Kidney (tissue), 22 donors: ENCODE measurements around the gene SP5. TPM values are rescaled to one million over a fixed set of nuclear protein-coding genes. Genes with fewer than 3 reads are reported as not detected.

Experiments
- DNase-seq, 5 donors: peaks; one replicate each; pipeline ENCODE4 v3.0.0-alpha.2; 2013 to 2020
- FAIRE-seq: peaks from 2 replicates; lab custom pipeline; 2012; peaks lifted over from hg19 to GRCh38; lab: Jason Lieb, UNC
- H3K27ac ChIP-seq, 2 donors: one replicate each; pipeline ENCODE4 v1.7.0; 2013; ENCODE audit warnings: low read depth in 2 of 2, low read length in 2 of 2, inconsistent platforms in 1 of 2
- H3K27me3 ChIP-seq: one replicate; pipeline ENCODE4 v1.7.1; 2013; ENCODE audit warnings: low read length, inconsistent platforms; ENCODE audit not compliant: control insufficient read depth, insufficient read depth
- H3K36me3 ChIP-seq, 3 donors: one replicate each; pipeline versions ENCODE4 v1.7.0 to v1.7.1; 2013; ENCODE audit warnings: low read length in 3 of 3, control low read depth in 1 of 3, inconsistent platforms in 1 of 3; ENCODE audit not compliant: insufficient read depth in 3 of 3, control insufficient read depth in 2 of 3
- H3K4me1 ChIP-seq, 3 donors: one replicate each; pipeline versions ENCODE4 v1.7.0 to v1.7.1; 2013; ENCODE audit warnings: low read length in 3 of 3, inconsistent platforms in 1 of 3, low read depth in 1 of 3; ENCODE audit not compliant: control insufficient read depth in 2 of 3, insufficient read depth in 2 of 3
- H3K4me3 ChIP-seq, 3 donors: one replicate each; pipeline versions ENCODE4 v1.7.0 to v1.8.1; 2013; ENCODE audit warnings: low read length in 3 of 3, control low read depth in 1 of 3, inconsistent platforms in 1 of 3
- H3K9ac ChIP-seq, 3 donors: one replicate each; pipeline versions ENCODE4 v1.7.0 to v1.7.1; 2013; ENCODE audit warnings: low read length in 3 of 3, control low read depth in 1 of 3, inconsistent platforms in 1 of 3
- H3K9me3 ChIP-seq, 3 donors: one replicate each; pipeline versions ENCODE4 v1.7.0 to v1.7.1; 2013; ENCODE audit warnings: low read length in 3 of 3, control low read depth in 1 of 3, inconsistent platforms in 1 of 3; ENCODE audit not compliant: control insufficient read depth in 2 of 3, insufficient read depth in 1 of 3
- intact Hi-C: fragments of 100-400 bp; cut with DNase I; formaldehyde crosslinking; loops from one replicate; pipeline ENCODE4 v1.11.1; 2022
- long read RNA-seq, 10 donors: library from polyadenylated mRNA in 1 of 10; unstranded in 1 of 10; transcript quantifications; one replicate each; pipeline ENCODE4 v2.0.0 and lab custom pipeline, GENCODE V29; 2021 to 2026
- polyA plus RNA-seq: library from polyadenylated mRNA; stranded (reverse); fragments of 350-450 nt; fragmentation: Illumina TruSeq; extraction: RNeasy Lipid Tissue Mini Kit (QIAGEN cat#74804); gene quantifications from one replicate; pipeline ENCODE4 v1.2.3, GENCODE V29; 2014; ENCODE audit warnings: low read depth, low replicate concordance; ENCODE audit not compliant: insufficient read depth
- total RNA-seq: library from RNA; stranded (reverse); fragmentation: NEBNext Ultra II Directional; extraction: Animal tissue kit (Norgen Biotek cat#: 25700); gene quantifications from one replicate; pipeline ENCODE4 v1.2.1, GENCODE V29; 2021
- TF ChIP-seq, protein P1 (sequence below): IDR thresholded peaks from 3 replicates; pipeline ENCODE4 v1.5.1; 2012; ENCODE audit warnings: mild to moderate bottlenecking, moderate library complexity, borderline replicate concordance; ENCODE audit not compliant: insufficient read depth; ENCODE audit errors: extremely low read depth
- donor health status: control.
- donor health status: control.
- donor health status: control.
- donor health status: control.
- donor health status: control.
- donor health status: DM: yes; HTN: yes; CAD: no.
- donor health status: Normal renal cell carcinoma (clear cell type).

Gene SP5
- 0.25 TPM for total RNA-seq
- polyA plus RNA-seq = 1.6 TPM
- long read RNA-seq, donor 1, partial matches to known transcripts = 0 of 1 reads
- long read RNA-seq, donor 1, other reads (novel, unspliced or antisense) = 0 of 1 reads
- long read RNA-seq, donor 2, partial matches to known transcripts = 0 of 1 reads
- long read RNA-seq, donor 2, other reads (novel, unspliced or antisense) = 0 of 1 reads
- long read RNA-seq, donor 3 = 0 reads
- long read RNA-seq, donor 4 = 0 reads
- long read RNA-seq, donor 5 = 0 reads
- long read RNA-seq, donor 6, partial matches to known transcripts = 0 of 2 reads
- long read RNA-seq, donor 6, other reads (novel, unspliced or antisense) = 0 of 2 reads
- long read RNA-seq, donor 7, partial matches to known transcripts = 0 of 1 reads
- long read RNA-seq, donor 7, other reads (novel, unspliced or antisense) = 0 of 1 reads
- long read RNA-seq, donor 8 = 0 reads
- long read RNA-seq, donor 9 = 0 reads
- long read RNA-seq, donor 10 = 0 reads

DNA sequence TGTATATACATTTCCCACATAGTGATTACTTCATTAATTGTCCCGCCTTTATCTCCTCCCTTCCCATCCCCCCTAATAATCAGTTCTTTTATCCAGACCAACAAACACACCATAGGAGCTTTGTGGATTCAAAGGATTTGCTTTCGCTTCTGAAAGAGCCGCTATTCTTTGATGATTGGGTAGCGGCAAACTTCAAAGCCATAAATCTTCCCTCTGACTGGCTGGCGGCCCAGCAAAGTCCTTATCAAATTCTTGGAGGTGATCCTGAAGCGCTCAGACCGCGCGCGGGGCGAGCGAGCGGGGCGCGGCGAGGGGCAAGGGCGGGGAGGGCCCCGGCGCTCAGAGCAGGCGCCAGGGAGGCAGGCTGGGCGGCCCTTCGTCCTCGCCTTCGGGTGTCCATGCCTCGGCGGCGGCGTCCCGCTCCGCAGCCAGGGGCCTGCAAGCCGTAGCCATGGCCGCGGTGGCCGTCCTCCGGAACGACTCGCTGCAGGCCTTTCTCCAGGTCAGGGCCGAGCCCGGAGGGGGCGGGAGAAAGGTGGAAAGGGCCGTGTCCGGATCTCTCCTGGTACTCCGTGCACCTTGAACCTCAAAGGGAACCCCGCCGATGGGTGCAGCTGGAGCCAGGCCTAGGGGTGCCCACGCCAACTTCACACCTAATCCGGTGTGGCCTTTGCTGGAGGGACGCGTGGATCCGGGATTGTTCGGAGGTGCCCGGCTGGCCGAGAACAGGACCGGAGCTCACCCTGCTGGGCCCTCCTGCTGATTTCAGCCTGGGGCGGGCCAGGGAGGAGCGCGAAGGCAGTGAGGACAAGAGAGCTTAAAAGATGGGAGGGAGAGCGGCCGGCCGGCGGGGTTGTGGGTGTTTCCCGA is at the start of gene SP5:
Gene SP5 (plus strand): TSS at position 276 of the 870 bp plus-strand sequence. CDS start 176 bp downstream, at position 452.
- H3K27me3 ChIP-seq = peaks cover 53% of the 10 kb centered on the region
- peak within 1 kb of the TSS in 2 of 3 donors; percentile 12 to 22 for H3K9ac ChIP-seq
- TF ChIP-seq, protein P1, sequence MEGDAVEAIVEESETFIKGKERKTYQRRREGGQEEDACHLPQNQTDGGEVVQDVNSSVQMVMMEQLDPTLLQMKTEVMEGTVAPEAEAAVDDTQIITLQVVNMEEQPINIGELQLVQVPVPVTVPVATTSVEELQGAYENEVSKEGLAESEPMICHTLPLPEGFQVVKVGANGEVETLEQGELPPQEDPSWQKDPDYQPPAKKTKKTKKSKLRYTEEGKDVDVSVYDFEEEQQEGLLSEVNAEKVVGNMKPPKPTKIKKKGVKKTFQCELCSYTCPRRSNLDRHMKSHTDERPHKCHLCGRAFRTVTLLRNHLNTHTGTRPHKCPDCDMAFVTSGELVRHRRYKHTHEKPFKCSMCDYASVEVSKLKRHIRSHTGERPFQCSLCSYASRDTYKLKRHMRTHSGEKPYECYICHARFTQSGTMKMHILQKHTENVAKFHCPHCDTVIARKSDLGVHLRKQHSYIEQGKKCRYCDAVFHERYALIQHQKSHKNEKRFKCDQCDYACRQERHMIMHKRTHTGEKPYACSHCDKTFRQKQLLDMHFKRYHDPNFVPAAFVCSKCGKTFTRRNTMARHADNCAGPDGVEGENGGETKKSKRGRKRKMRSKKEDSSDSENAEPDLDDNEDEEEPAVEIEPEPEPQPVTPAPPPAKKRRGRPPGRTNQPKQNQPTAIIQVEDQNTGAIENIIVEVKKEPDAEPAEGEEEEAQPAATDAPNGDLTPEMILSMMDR = no peak
- intact Hi-C loops = no loop called here
- no peak within 1 kb of the TSS for H3K27ac ChIP-seq
- DNase-seq (peak; percentile 69 to 82 (median 78)), FAIRE-seq (no peak)
- peak within 1 kb of the TSS in 2 of 3 donors; percentile 44 to 71 for H3K4me3 ChIP-seq
- peaks cover 0 to 9% (median 0%) of the 10 kb centered on the region in 3 donors for H3K4me1 ChIP-seq
- no peaks in the 10 kb centered on the region for H3K9me3 ChIP-seq
- no peaks in the 10 kb centered on the region for H3K36me3 ChIP-seq

DNA sequence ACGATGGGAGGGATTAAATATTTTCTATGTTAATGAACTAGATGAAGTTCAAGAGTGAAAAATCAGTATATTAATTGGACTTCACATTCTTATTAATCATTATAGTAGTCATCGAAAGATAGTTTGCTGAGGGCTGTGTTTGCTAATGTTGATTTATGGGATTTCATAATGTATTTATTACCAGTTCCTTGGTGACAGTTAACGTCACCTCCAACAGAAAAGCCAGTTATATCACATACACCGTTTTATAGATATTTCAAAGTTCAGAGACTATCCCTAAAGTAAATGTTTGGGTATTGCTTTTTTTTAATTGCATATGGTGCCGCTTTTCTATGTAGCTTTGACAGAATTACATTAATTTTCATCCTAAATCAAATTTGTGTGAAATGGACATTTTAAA is 49.4 kb upstream of the SP5 start:
- FAIRE-seq = no peak
- TF ChIP-seq, protein P1 = no peak
- DNase-seq = no peak
- Histone ChIP-seq H3K36me3 (no peaks in the 10 kb centered on the region), H3K4me1 (no peaks in the 10 kb centered on the region), H3K4me3 (no peak overlapping the region), H3K27me3 (no peaks in the 10 kb centered on the region), H3K9ac (no peak overlapping the region), H3K9me3 (no peaks in the 10 kb centered on the region), H3K27ac (no peak overlapping the region)
- intact Hi-C loops = no loop called here

DNA sequence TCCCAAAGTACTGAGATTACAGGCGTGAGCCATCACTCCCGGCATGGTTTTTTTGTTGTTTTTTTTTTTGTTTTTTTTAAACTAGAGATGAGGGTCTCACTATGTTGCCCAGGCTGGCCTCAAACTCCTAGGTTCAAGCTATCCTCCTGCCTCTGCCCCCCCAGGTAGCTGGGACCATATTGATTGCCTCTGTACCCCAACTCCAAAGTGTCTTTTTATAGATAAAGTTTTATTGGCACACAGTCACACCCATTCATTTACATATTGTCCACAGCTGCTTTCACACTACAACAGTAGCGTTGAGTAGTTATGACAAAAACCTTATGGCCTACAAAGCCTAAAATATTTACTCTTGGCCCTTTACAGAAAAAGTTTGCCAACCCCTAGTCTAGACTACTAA is 45.2 kb upstream of the SP5 start:
- TF ChIP-seq, protein P1 = no peak
- H3K27me3 ChIP-seq = no peaks in the 10 kb centered on the region
- H3K4me3 ChIP-seq = no peak overlapping the region
- H3K9me3 ChIP-seq = no peaks in the 10 kb centered on the region
- H3K9ac ChIP-seq = no peak overlapping the region
- FAIRE-seq (no peak), DNase-seq (no peak)
- no peak overlapping the region for H3K27ac ChIP-seq
- no peaks in the 10 kb centered on the region for H3K4me1 ChIP-seq
- H3K36me3 ChIP-seq = no peaks in the 10 kb centered on the region
- intact Hi-C loops = no loop called here
